GM10847 (cell line): ENCODE data around the gene MUC2.

Experiments
- POLR2A ChIP-seq: IDR thresholded peaks from 2 replicates; pipeline ENCODE4 v1.6.1; 2011; ENCODE audit not compliant: insufficient read length; ENCODE audit errors: extremely low read depth

The MUC2 gene

DNA sequence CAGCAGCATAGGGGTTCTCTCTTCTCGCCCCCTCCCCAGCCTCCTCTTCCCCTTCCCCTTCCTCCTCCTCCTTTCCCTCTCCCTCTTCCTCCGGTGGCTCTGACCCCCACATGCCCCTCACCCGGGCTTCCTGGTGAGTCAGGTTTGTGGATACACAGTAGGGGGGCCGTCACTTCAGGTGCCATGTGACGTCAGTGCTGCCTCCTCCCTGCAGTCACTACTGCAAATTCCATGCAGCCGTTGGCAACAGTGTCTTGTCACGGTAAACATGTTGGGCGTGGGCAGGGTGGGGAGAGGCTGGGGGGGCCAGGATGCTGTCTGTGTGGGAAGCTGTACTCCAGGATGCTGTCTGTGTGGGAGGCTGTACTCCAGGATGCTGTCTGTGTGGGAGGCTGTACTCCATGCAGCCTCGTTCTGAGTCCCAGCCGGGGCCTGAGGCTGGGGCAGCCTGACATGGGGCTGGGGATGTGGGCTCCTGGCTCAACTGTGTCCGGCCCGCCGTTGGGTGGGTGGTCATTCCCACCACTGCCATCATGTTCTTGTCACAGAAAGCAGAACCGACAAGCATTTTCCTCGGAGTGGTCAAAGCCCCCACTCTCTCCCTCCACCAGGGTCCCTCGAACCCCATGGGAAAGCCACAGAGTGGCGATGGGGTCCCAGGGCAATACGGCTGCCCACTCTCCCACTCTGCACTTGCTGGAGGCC is 2.4 kb upstream of the MUC2 start:
- TF ChIP-seq POLR2A, result no peak

DNA sequence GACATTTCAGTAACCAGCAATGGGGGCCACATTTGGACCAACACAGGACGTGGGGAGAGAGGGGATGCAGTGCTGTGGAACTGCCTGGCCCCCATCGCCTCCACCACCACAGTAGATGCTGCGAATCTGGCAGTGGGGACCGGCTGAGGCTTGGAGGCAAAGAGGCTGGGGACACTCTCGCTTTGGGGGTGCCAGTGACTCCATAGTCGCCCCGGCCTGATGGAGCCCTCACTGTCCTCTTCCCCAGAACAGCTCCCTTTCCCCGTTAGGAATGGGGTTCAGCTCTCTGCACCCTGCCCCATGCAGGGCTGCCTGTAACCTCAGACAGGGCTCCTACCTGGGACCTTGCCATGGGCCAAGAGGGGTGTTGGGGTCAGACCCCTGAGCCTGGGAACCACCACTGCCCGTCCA is 1.8 kb upstream of the MUC2 start:
- no peak for TF ChIP-seq POLR2A

DNA sequence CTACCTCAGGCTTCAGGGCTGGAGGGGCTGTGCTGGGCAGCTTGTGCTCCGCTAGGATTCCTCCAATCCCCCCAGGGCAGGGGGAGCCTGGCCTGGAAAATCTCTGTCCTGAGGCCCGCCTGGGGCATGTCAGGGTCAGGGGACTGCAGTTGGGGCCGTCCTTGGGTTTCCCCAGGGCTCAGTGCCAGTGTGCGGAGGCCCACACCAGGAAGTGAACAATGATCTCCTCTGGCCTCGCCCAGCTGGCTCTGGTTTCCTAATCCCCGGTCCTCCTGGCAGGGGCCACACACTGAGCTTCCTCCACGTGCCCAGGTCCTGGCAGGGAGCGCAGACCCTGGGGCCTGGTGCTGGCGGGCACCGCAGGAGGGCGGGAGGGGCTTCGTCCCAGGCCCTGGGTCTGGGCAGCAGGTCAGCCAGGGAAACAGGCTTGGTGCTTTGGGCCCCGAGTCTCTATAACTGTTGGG is 1.4 kb upstream of the MUC2 start:
- TF ChIP-seq POLR2A, result no peak

DNA sequence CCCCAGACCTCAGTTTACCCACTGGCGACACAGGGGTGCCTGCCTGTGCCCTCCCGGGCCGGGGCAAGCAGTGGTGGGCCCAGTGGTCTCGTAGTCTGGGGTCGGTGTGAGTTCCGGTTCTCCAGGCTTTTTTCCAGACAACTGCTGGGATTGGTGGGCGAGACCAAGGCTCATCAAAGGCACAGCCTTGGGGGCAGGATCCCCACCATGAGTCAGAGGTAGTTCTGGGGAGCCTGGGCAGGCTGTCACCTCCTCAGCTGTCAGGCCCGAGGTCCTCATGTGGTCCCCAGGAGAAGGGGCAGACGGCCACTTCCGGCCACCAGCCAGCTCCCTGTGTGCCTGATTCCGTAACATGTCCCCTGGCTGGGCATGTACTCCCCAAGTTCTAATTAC is 827 bp upstream of the MUC2 start:
- TF ChIP-seq POLR2A, result no peak

DNA sequence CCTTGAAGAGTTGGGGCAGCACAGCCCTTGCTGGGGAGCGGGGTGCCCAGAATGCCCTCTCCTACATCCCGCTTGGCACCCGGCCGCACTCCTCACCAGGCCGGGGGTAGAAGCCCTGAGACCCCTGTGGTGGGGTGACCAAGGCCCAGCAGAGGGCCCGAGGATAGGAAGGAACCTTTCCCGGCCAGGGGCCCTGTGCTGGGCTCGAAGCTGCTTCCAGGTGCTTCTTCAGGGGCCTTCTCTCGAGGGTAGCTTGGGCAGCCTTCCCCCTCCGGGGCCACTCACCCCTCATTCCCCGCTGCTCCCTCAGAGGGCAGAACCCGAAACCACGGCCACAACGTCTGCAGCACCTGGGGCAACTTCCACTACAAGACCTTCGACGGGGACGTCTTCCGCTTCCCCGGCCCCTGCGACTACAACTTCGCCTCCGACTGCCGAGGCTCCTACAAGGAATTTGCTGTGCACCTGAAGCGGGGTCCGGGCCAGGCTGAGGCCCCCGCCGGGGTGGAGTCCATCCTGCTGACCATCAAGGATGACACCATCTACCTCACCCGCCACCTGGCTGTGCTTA is 752 bp downstream of the MUC2 start:
- TF ChIP-seq POLR2A, result no peak

DNA sequence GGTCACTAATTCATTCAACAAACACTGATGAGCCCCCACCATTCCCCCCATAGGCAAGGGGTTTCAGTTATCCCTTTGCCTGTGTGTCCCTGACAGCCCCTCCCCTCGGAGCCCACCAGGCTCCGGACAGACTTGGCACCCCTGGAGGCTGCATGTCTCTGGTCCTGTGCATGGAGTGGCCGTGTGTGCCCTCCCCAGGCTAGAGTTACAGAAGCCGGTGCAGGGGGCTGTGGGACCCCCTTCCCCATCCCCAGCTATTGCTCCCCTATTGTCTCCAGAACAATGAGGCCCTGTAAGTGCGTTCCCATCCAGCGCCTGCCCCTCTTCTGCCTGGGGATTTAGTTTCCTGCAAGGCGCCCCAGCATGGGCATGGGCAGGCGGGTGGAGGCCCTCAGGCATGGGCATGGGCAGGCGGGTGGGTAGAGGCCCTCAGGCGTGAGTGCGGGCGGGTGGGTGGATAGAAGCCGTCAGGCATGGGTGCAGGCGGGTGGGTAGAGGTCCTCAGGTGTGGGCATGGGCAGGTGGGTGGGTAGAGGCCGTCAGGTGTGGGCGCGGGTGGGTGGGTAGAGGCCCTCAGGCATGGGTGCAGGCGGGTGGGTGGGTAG is 1.5 kb downstream of the MUC2 start:
- TF ChIP-seq POLR2A, result no peak

DNA sequence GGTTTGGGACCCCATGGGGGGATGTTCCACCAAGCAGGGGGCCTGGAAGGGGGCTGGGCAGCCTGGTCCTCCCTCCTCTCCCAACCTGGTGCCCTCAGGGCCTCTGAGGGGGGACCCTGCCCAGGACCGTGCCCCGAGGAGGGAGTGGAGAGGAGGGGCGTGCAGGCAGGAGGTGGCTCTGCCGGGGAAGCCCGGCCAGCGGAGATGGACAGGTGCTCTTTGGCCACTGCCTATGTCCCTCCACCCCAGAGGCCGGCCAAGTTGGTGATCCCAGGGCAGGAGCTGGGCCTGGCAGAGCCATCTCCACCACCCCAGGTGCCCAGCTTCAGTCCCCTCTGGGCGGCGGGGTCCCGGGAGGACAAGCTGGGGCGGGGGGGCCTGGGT is 2.4 kb downstream of the MUC2 start:
- TF ChIP-seq POLR2A, result no peak

DNA sequence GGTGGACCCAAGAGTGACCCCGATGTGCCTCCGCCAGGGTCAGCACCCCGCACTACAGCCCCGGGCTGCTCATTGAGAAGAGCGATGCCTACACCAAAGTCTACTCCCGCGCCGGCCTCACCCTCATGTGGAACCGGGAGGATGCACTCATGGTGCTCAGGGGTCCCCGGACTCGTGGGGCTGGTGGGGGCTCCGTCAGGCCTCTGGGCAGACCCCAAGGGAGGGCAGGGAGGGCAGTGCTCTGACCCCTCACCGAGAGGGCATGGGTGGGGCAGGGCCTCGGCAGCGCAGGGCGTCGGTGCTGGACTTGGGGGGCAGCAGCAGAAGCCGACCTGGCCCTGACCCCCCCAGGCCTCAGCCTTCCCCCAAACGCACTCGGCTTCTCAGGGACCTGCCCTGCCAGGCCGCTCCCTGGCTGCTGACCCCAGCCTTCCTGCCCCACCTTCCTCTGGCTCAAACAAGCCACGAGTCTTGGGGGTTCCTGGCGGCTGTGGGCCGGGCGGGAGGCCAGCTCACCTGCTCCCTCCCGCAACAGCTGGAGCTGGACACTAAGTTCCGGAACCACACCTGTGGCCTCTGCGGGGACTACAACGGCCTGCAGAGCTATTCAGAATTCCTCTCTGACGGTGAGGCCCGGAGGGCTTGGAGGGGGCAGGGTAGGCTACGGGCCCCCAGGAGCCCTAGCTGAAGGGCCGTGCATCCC is 2.9 kb downstream of the MUC2 start:
- TF ChIP-seq POLR2A, result no peak

DNA sequence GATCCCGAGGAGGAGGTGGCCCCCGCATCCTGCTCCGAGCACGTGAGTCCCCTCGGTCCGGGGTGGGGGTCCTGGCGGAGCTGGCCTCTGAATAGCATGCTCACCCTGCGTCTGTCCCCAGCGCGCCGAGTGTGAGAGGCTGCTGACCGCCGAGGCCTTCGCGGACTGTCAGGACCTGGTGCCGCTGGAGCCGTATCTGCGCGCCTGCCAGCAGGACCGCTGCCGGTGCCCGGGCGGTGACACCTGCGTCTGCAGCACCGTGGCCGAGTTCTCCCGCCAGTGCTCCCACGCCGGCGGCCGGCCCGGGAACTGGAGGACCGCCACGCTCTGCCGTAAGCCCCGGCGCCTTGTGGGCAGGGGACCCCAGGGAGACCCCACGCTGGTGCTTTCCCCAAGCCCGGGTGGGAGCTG is 3.5 kb downstream of the MUC2 start:
- TF ChIP-seq POLR2A, result no peak

DNA sequence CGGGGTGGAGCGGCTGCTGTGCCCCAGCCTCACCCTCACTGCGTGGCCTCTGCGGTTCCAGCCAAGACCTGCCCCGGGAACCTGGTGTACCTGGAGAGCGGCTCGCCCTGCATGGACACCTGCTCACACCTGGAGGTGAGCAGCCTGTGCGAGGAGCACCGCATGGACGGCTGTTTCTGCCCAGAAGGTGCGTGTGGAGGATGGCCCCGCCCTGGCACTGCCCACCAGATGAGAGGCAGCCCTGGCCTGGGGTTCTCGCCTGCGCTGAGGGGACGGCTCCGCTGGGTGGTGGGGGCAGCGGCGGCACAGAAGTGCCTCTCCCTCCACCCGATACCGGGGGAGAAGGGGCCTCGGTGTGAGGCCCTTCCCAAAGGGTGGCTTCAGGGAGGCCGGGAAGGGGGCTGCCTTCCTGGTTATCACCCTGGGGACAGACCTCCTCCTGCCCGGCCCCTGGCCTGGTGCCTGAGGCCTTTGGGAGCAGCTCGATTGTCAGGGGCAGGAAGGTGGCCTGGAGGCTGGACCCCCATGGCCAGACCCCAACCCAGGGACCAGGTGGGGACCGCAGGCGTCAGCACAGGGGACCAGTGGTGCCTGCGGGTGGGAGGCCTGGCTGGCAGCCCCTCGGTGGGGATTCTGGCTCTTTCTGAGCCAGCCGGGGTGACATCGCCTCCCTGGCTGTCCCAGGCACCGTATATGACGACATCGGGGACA is 7.1 kb downstream of the MUC2 start:
- no peak for TF ChIP-seq POLR2A

DNA sequence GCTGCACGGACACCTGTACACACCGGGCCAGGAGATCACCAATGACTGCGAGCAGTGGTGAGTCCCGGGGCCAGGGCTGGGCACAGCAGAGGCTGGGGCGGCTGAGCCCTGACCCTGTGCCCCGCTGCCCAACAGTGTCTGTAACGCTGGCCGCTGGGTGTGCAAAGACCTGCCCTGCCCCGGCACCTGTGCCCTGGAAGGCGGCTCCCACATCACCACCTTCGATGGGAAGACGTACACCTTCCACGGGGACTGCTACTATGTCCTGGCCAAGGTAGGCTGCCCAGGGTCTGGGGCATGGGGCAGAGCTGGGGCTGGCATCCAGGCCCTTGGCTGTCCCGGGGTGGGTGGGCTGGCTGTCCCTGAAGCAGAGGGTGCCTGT is 7.7 kb downstream of the MUC2 start:
- no peak for TF ChIP-seq POLR2A

DNA sequence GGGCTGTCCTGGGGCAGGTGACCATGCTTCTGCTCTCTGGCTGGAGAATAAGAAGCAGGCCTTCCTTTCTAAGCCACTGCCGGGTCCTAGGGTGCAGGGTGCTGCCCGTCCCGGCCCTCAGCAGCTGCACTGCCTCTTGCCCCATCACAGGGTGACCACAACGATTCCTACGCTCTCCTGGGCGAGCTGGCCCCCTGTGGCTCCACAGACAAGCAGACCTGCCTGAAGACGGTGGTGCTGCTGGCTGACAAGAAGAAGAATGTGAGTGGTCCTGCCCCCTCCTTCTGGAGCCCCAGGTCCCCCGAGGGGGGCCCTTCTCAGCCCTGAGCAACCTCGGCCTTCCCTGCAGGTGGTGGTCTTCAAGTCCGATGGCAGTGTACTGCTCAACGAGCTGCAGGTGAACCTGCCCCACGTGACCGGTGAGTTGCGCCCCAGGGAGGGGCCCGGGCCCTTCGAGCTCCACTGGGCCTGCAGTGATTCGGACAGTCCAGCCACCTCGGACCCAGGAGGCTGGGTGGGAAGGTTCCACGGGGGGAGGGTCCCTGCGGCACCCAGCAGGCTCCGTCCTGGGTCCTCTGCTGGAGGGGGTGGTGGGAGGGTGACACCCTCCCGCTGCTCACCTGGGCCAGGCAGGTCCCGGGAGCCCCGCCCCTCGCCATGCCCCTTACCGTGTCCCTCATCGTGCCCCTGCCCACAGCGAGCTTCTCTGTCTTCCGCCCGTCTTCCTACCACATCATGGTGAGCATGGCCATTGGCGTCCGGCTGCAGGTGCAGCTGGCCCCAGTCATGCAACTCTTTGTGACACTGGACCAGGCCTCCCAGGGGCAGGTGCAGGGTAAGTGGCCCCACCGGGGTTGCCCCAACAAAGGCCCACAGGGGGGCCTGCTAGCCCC is 8.3 kb downstream of the MUC2 start:
- TF ChIP-seq POLR2A, result no peak

DNA sequence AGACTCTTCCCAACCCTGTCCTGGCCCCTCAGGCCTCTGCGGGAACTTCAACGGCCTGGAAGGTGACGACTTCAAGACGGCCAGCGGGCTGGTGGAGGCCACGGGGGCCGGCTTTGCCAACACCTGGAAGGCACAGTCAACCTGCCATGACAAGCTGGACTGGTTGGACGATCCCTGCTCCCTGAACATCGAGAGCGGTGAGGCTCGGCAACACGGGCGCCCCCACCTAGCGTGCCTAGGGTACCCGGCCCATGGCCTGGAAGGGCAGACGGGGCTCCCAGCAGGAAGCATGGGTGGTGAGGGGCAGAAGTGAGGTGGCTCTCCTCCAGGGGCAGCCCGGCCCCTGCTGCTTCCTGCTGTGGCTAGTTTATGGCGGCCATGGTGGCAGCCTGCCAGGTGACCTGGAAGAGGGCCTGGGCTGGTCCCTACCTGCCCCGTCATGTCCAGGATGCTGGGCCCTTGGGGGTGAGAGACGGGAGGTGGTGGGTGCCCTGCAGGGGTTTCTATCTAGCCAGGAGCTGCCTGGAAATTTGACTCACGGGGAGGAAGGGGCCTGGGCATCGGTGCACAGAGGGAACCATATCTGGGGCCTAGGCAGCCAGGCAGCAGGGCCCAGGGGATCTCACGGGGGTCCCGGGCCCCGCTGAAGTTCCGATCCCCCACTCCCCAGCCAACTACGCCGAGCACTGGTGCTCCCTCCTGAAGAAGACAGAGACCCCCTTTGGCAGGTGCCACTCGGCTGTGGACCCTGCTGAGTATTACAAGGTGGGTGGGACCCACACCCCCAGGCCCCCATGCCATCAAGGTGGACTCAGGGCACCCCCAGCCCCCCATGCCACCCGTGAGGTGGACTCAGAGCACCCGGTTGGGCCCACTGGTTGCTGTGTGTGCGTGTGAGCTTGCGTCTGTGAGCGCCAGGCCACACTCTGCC is 9.2 kb downstream of the MUC2 start:
- TF ChIP-seq POLR2A, result no peak
